Nephron (organoid): ENCODE data around the gene NPAT.
"Not testable (repeated sequence)": the region's sequence is repeated elsewhere in the genome, so short reads cannot be mapped to it uniquely, and the experiment has no call there.

Experiments used
- H3K27ac Mint-ChIP-seq, 3 experiments: 2 replicates each; pipeline ENCODE4 v1.8.0; 2020; ENCODE audit warnings: mixed read lengths in 3 of 3, mild to moderate bottlenecking in 2 of 3, moderate library complexity in 1 of 3
- H3K27me3 Mint-ChIP-seq: 2 replicates; pipeline ENCODE4 v1.8.0; 2021; ENCODE audit warnings: low read depth, mild to moderate bottlenecking, moderate library complexity, mixed read lengths
- H3K36me3 Mint-ChIP-seq: 2 replicates; pipeline ENCODE4 v1.8.0; 2020; ENCODE audit warnings: low read depth, mixed read lengths
- H3K4me1 Mint-ChIP-seq: 2 replicates; pipeline ENCODE4 v1.8.0; 2020; ENCODE audit warnings: mixed read lengths
- H3K4me3 Mint-ChIP-seq, 3 experiments: 2 replicates each; pipeline ENCODE4 v1.8.0; 2020; ENCODE audit warnings: mild to moderate bottlenecking in 3 of 3, mixed read lengths in 3 of 3, moderate library complexity in 2 of 3
- H3K9me3 Mint-ChIP-seq: 2 replicates; pipeline ENCODE4 v1.8.0; 2020; ENCODE audit warnings: mixed read lengths
- CTCF ChIP-seq, 3 experiments: fragments of 200-600 bp; sonication (generic); IDR thresholded peaks; one replicate each; pipeline ENCODE4 v1.5.0; 2021; ENCODE audit warnings: antibody characterized with exemption in 3 of 3; ENCODE audit not compliant: unreplicated experiment in 3 of 3

The NPAT gene

DNA sequence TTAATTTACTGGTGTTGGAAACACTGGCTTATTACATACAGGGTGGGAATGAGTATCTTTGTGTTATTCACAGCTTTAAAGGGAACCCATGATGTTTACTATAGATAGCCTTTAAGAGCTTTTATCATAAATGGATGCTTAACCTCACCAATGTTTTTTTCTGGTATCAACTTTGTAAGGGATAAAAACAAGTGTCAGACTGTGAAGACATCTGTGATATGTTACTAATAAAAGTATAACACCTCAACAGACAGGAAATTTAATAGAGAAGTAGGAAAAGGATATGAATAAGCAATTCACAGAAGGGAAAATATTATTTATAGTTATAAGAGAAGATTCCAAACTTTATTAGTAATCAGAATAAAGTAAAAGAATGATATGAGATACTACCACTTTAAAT lies 54.8 kb downstream of the NPAT start:
- H3K9me3 Mint-ChIP-seq: no peaks in the 10 kb centered on the region
- H3K4me3 Mint-ChIP-seq: no peak overlapping the region
- H3K36me3 Mint-ChIP-seq: peaks cover 41% of the 10 kb centered on the region
- no peaks in the 10 kb centered on the region for H3K4me1 Mint-ChIP-seq
- H3K27me3 Mint-ChIP-seq: no peaks in the 10 kb centered on the region
- no peak for TF ChIP-seq CTCF (IDR thresholded peaks at IDR 0.05; ENCODE audit: unreplicated experiment in 3 of 3)
- H3K27ac Mint-ChIP-seq: no peak overlapping the region

- not testable (repeated sequence) for H3K27me3 Mint-ChIP-seq, H3K9me3 Mint-ChIP-seq, H3K4me1 Mint-ChIP-seq
Observed at GRCh38 chr11:108162878-108163277, 59.6 kb downstream of the NPAT start.

DNA sequence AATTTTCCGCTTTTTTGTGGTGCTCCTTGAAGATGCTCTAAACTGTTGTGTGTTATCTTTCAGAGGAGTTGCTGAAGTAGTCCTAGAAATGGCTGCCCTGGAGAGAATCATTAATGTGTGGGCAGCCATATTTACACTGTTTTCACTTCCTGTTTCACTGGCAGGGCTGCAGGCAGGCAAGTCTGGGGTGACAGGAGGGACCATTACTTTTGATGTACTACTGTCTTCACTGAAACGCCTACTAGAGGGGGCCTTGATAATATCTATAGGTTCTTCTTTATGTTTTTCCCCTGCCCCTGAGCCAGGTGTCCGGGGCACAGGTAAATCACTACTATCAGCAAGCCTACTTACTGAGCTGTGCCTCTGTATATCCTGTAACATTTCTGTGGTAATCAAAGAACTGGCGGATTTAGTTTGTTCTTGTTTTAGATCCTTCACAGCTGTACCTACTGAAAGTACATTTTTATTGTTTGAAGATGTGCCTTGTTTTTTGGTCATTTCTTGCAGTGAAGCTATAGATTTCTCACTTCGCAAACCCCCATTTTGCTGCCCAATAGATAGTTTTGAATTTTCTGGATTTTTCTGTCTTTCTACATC lies 61.4 kb downstream of the NPAT start:
- peaks cover 30% of the 10 kb centered on the region for H3K36me3 Mint-ChIP-seq

More at GRCh38 chr11:108162878-108163277, 59.6 kb downstream of the NPAT start:
- peaks cover 40% of the 10 kb centered on the region for H3K36me3 Mint-ChIP-seq
- not testable (repeated sequence) for H3K4me3 Mint-ChIP-seq, H3K27ac Mint-ChIP-seq

GRCh38 chr11:108154591-108154990 lies 67.8 kb downstream of the NPAT start:
- no peak overlapping the region for H3K4me3 Mint-ChIP-seq
- H3K4me1 Mint-ChIP-seq: no peaks in the 10 kb centered on the region
- no peak for TF ChIP-seq CTCF (IDR thresholded peaks at IDR 0.05; ENCODE audit: unreplicated experiment in 3 of 3)
- H3K27me3 Mint-ChIP-seq: no peaks in the 10 kb centered on the region
- no peak overlapping the region for H3K27ac Mint-ChIP-seq
- H3K36me3 Mint-ChIP-seq: peaks cover 40% of the 10 kb centered on the region
- no peaks in the 10 kb centered on the region for H3K9me3 Mint-ChIP-seq

More for the DNA sequence above, 61.4 kb downstream of the NPAT start:
- H3K27me3 Mint-ChIP-seq: no peaks in the 10 kb centered on the region
- no peaks in the 10 kb centered on the region for H3K4me1 Mint-ChIP-seq
- TF ChIP-seq CTCF (IDR thresholded peaks at IDR 0.05; ENCODE audit: unreplicated experiment in 3 of 3): no peak
- H3K4me3 Mint-ChIP-seq: no peak overlapping the region
- H3K27ac Mint-ChIP-seq: no peak overlapping the region
- H3K9me3 Mint-ChIP-seq: no peaks in the 10 kb centered on the region

DNA sequence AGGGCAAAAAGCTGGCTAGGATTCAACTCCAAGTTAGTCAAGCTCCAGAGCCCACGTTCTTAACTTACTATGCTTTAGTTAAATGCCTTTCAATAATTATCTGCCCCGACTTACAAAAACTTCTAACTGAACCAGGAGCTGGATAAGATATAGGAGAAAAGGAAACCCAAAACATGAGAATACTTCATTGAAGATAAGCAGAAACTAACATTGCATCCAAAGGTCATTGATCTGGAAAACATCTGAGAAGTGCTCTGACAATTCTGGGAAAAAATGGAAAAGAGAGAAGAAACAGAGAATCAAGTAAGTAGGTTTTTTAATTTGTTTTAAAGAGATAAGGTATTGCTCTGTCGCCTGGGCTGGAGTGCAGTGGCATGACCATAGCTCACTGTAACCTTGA lies 73.9 kb downstream of the NPAT start:
- Mint-ChIP-seq H3K4me3 (no peak overlapping the region), H3K27ac (peak overlapping the region; percentile 11 to 50 (median 14)), H3K4me1 (no peaks in the 10 kb centered on the region), H3K9me3 (no peaks in the 10 kb centered on the region), H3K36me3 (peaks cover 78% of the 10 kb centered on the region), H3K27me3 (no peaks in the 10 kb centered on the region)
- no peak for TF ChIP-seq CTCF (IDR thresholded peaks at IDR 0.05; ENCODE audit: unreplicated experiment in 3 of 3)

GRCh38 chr11:108147150-108147549 lies 75.3 kb downstream of the NPAT start:
- H3K4me3 Mint-ChIP-seq: no peak overlapping the region
- no peaks in the 10 kb centered on the region for H3K9me3 Mint-ChIP-seq
- peaks cover 76% of the 10 kb centered on the region for H3K36me3 Mint-ChIP-seq
- no peaks in the 10 kb centered on the region for H3K4me1 Mint-ChIP-seq
- no peak overlapping the region for H3K27ac Mint-ChIP-seq
- no peak for TF ChIP-seq CTCF (IDR thresholded peaks at IDR 0.05; ENCODE audit: unreplicated experiment in 3 of 3)
- H3K27me3 Mint-ChIP-seq: no peaks in the 10 kb centered on the region
